ENCODE results near the gene VKORC1.

DNA sequence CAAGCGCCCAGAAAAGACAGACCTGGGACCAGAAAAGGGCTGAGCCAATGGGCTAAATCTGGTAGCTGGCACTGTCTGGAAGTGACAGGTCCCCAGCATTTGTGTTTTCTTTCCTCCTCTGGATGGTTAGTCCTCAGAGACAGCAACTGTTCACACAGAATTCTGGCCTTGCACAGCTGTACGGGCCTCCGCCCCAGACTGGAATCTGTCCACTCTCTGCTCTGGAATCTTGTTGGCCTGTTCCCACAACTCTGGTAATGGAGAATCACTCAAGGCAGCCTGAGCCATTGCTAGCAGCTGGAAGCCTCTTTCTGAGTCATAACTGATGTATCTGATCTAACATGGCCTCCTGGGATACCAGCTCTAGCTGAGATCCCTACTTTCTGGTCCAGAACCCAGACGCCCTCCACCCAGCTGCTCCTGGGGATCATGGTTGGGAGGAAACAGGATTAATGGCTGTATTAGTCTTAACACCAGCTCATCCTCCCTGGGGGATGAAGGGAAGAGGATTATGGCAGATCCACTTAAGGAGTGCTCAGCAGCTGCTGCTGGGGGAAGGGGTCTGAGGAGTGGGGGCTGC is 29.6 kb downstream of the VKORC1 start:
- TF ChIP-seq JUN (IDR thresholded peaks at IDR 0.05; ENCODE audit: low read depth, low read length) (no peak), TAF1 (IDR thresholded peaks at IDR 0.05; ENCODE audit: low read depth, low read length) (no peak), RXRA (IDR thresholded peaks at IDR 0.05; ENCODE audit: insufficient read depth, low read depth, low read length) (no peak), EZH2 (IDR thresholded peaks at IDR 0.05; ENCODE audit: low read depth, low read length, severe bottlenecking) (no peak), GABPA (IDR thresholded peaks at IDR 0.05; ENCODE audit: borderline replicate concordance, insufficient read depth, low read length) (no peak), YY1 (IDR thresholded peaks at IDR 0.05; ENCODE audit: low read depth, low read length) (no peak)
- TF ChIP-seq, protein P1, sequence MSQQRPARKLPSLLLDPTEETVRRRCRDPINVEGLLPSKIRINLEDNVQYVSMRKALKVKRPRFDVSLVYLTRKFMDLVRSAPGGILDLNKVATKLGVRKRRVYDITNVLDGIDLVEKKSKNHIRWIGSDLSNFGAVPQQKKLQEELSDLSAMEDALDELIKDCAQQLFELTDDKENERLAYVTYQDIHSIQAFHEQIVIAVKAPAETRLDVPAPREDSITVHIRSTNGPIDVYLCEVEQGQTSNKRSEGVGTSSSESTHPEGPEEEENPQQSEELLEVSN (IDR thresholded peaks at IDR 0.05): no peak
